ENCODE measurements around the gene TOX2.

Gene TOX2

DNA sequence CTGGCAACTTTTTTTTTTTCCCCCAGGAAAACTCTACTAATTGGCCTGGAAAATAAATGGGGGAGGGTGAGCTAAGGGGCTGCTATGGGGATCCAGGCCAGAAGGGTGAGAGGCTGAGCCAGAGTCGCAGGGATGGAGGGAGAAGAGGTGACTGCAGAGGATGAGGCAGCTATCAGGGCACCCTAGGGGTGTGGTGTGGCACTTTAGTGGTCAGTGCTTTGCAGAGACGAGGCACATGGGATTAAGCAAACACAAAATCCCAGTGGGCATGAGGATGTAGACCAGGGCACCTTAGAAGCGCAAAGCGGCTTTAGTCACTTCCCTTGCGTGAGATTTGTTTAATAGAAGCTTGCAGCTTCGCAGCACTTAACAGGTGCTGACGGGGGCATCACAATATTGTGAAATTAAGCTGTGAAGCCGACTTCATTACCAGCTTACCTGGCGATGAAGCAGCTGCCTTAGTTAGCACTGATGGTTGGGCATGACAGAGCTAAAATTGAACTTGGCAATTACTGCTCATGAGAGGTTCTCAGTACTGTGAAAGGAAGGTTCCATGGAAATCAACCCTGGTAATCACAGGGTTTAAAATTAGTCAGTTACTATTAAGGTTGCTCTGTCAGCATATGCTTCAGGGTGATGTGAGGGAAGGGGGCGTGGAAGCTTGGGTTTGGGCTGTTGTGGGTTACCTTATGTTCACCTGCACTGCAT is 26.0 kb downstream of the TOX2 start:
- Histone ChIP-seq H3K79me2 (ENCODE audit: control insufficient read depth, low read length) (no peaks in the 10 kb centered on the region), H3K27me3 (ENCODE audit: control insufficient read depth, low read length) (peaks cover 13% of the 10 kb centered on the region; the same call in 1 of the 2 replicates), H3K4me3 (ENCODE audit: low read length) (no peak overlapping the region), H3K27ac (ENCODE audit: low read depth, low read length) (no peak overlapping the region), H3K36me3 (ENCODE audit: control insufficient read depth, low read length) (no peaks in the 10 kb centered on the region), H3K4me1 (ENCODE audit: control insufficient read depth, low read length) (peaks cover 9% of the 10 kb centered on the region), H3F3A (ENCODE audit: control insufficient read depth, insufficient read depth) (no peaks in the 10 kb centered on the region), H3K9me3 (ENCODE audit: control insufficient read depth, insufficient read depth, low read length) (no peaks in the 10 kb centered on the region), H4K20me1 (ENCODE audit: control insufficient read depth, insufficient read depth, low read depth, low read length) (no peaks in the 10 kb centered on the region), H3K4me2 (ENCODE audit: low read length) (no peak overlapping the region), H3K9me2 (replicated peaks; ENCODE audit: control insufficient read depth, low read length) (no peaks in the 10 kb centered on the region)
- TF ChIP-seq, protein P1, sequence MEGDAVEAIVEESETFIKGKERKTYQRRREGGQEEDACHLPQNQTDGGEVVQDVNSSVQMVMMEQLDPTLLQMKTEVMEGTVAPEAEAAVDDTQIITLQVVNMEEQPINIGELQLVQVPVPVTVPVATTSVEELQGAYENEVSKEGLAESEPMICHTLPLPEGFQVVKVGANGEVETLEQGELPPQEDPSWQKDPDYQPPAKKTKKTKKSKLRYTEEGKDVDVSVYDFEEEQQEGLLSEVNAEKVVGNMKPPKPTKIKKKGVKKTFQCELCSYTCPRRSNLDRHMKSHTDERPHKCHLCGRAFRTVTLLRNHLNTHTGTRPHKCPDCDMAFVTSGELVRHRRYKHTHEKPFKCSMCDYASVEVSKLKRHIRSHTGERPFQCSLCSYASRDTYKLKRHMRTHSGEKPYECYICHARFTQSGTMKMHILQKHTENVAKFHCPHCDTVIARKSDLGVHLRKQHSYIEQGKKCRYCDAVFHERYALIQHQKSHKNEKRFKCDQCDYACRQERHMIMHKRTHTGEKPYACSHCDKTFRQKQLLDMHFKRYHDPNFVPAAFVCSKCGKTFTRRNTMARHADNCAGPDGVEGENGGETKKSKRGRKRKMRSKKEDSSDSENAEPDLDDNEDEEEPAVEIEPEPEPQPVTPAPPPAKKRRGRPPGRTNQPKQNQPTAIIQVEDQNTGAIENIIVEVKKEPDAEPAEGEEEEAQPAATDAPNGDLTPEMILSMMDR (IDR thresholded peaks at IDR 0.05; ENCODE audit: low read depth, low read length, poor library complexity, severe bottlenecking): no peak
- no peak for TF ChIP-seq EZH2phosphoT487 (IDR thresholded peaks at IDR 0.05; ENCODE audit: borderline replicate concordance, low read length)

DNA sequence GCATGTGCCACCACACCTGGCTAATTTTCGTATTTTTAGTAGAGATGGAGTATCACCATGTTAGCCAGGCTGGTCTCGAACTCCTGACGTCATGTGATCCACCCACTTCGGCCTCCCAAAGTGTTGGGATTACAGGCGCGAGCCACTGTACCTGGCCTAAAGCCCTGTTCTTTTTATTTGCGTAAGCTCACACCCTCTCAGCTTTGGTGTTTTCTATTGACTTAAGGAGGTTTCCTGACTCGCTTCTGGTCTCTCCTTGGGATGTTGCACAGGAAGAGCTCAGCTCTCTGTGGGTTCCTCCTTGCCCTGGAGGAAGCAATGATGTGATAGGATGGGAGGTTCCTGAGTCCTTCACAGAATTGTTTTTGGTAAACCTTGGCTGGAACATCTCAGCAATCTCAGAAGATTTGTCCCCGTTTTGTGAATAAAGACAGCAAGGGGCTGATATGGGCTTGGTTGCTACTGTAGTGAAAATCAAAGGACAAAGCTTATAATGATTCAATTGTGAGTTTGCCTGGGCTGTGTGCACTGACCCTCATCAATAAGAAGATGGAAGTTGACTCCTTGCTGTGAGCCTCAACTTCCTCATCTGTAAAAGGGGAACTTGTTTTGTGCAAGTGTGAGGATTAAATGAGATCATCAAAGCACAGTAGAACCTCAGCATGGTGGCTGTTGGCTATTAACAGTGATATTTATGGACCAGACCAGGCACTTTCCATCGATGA is 27.0 kb downstream of the TOX2 start:
- no peak for TF ChIP-seq EZH2phosphoT487 (IDR thresholded peaks at IDR 0.05; ENCODE audit: borderline replicate concordance, low read length)
- Histone ChIP-seq H3K36me3 (ENCODE audit: control insufficient read depth, low read length) (no peaks in the 10 kb centered on the region), H3K9me2 (replicated peaks; ENCODE audit: control insufficient read depth, low read length) (no peaks in the 10 kb centered on the region), H3K4me1 (ENCODE audit: control insufficient read depth, low read length) (peaks cover 9% of the 10 kb centered on the region), H3F3A (ENCODE audit: control insufficient read depth, insufficient read depth) (no peaks in the 10 kb centered on the region), H3K79me2 (ENCODE audit: control insufficient read depth, low read length) (no peaks in the 10 kb centered on the region), H3K27me3 (ENCODE audit: control insufficient read depth, low read length) (peaks cover 13% of the 10 kb centered on the region; the same call in 1 of the 2 replicates), H3K4me2 (ENCODE audit: low read length) (no peak overlapping the region), H4K20me1 (ENCODE audit: control insufficient read depth, insufficient read depth, low read depth, low read length) (no peaks in the 10 kb centered on the region), H3K9me3 (ENCODE audit: control insufficient read depth, insufficient read depth, low read length) (no peaks in the 10 kb centered on the region), H3K27ac (ENCODE audit: low read depth, low read length) (no peak overlapping the region), H3K4me3 (ENCODE audit: low read length) (no peak overlapping the region)

DNA sequence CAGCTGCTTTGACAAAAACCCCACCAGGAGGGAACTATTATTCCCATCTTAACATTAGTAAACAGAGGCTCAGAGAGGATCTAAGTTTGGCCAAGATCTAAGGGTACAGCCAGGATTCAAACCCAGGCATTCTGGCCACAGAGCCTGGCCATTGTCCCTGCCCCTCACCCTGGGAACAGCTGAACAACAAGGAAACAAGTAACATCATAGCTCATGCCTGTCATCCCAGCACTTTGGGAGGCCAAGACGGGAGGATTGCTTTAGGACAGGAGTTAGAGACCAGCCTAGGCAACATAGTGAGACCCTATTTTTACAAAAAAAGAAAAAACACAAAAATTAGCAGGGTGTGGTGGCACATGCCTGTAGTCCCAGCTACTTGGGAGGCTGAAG is 27.5 kb downstream of the TOX2 start:
- H3K4me3 ChIP-seq (ENCODE audit: low read length): no peak overlapping the region
- H3F3A ChIP-seq (ENCODE audit: control insufficient read depth, insufficient read depth): no peaks in the 10 kb centered on the region
- no peak overlapping the region for H3K4me2 ChIP-seq (ENCODE audit: low read length)
- H4K20me1 ChIP-seq (ENCODE audit: control insufficient read depth, insufficient read depth, low read depth, low read length): no peaks in the 10 kb centered on the region
- no peaks in the 10 kb centered on the region for H3K79me2 ChIP-seq (ENCODE audit: control insufficient read depth, low read length)
- no peaks in the 10 kb centered on the region for H3K36me3 ChIP-seq (ENCODE audit: control insufficient read depth, low read length)
- TF ChIP-seq, protein P1 (IDR thresholded peaks at IDR 0.05; ENCODE audit: low read depth, low read length, poor library complexity, severe bottlenecking): no peak
- peaks cover 9% of the 10 kb centered on the region for H3K4me1 ChIP-seq (ENCODE audit: control insufficient read depth, low read length)
- no peaks in the 10 kb centered on the region for H3K9me2 ChIP-seq (replicated peaks; ENCODE audit: control insufficient read depth, low read length)
- H3K27ac ChIP-seq (ENCODE audit: low read depth, low read length): no peak overlapping the region
- H3K9me3 ChIP-seq (ENCODE audit: control insufficient read depth, insufficient read depth, low read length): no peaks in the 10 kb centered on the region
- H3K27me3 ChIP-seq (ENCODE audit: control insufficient read depth, low read length): peaks cover 13% of the 10 kb centered on the region; the same call in 1 of the 2 replicates
